Panc1 (cell line): ENCODE measurements around the gene HRH3.

Source experiments
- TF ChIP-seq, protein P1 (sequence below): fragments of 450-650 bp; IDR thresholded peaks from 2 replicates; pipeline ENCODE4 v1.5.1; 2017; ENCODE audit warnings: mild to moderate bottlenecking
- TF ChIP-seq, protein P2 (sequence below), 2 experiments: IDR thresholded peaks; 2 replicates each; pipeline ENCODE4 v1.6.1; 2011 to 2012; ENCODE audit warnings: low read depth in 2 of 2, control low read depth in 1 of 2, low read length in 1 of 2, mild to moderate bottlenecking in 1 of 2, moderate library complexity in 1 of 2; ENCODE audit not compliant: insufficient read depth in 1 of 2

DNA sequence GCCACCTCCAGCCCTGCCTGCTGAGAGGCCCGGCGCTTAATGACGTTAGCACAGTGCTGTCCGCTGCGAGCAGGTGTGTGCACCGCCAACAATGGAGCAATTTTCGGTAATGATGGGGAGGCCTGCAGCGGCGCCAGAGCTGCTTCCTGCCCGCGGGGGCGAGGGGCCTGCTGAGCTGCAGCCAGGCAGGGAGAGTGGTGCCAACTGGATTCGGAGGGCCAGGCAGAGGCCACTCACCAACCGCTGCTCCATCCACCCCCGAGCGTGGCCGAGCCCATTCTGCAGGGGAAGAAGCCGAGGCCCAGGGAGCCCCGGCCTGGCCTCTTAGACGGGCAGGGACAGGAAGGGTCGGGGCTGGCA, 9.6 kb downstream of the HRH3 start:
- TF ChIP-seq, protein P1, sequence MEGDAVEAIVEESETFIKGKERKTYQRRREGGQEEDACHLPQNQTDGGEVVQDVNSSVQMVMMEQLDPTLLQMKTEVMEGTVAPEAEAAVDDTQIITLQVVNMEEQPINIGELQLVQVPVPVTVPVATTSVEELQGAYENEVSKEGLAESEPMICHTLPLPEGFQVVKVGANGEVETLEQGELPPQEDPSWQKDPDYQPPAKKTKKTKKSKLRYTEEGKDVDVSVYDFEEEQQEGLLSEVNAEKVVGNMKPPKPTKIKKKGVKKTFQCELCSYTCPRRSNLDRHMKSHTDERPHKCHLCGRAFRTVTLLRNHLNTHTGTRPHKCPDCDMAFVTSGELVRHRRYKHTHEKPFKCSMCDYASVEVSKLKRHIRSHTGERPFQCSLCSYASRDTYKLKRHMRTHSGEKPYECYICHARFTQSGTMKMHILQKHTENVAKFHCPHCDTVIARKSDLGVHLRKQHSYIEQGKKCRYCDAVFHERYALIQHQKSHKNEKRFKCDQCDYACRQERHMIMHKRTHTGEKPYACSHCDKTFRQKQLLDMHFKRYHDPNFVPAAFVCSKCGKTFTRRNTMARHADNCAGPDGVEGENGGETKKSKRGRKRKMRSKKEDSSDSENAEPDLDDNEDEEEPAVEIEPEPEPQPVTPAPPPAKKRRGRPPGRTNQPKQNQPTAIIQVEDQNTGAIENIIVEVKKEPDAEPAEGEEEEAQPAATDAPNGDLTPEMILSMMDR, result no peak
- TF ChIP-seq, protein P2, sequence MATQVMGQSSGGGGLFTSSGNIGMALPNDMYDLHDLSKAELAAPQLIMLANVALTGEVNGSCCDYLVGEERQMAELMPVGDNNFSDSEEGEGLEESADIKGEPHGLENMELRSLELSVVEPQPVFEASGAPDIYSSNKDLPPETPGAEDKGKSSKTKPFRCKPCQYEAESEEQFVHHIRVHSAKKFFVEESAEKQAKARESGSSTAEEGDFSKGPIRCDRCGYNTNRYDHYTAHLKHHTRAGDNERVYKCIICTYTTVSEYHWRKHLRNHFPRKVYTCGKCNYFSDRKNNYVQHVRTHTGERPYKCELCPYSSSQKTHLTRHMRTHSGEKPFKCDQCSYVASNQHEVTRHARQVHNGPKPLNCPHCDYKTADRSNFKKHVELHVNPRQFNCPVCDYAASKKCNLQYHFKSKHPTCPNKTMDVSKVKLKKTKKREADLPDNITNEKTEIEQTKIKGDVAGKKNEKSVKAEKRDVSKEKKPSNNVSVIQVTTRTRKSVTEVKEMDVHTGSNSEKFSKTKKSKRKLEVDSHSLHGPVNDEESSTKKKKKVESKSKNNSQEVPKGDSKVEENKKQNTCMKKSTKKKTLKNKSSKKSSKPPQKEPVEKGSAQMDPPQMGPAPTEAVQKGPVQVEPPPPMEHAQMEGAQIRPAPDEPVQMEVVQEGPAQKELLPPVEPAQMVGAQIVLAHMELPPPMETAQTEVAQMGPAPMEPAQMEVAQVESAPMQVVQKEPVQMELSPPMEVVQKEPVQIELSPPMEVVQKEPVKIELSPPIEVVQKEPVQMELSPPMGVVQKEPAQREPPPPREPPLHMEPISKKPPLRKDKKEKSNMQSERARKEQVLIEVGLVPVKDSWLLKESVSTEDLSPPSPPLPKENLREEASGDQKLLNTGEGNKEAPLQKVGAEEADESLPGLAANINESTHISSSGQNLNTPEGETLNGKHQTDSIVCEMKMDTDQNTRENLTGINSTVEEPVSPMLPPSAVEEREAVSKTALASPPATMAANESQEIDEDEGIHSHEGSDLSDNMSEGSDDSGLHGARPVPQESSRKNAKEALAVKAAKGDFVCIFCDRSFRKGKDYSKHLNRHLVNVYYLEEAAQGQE (IDR thresholded peaks at IDR 0.05; ENCODE audit: insufficient read depth in 1 of 2, low read depth in 2 of 2, low read length in 1 of 2), result no peak
